Measurements from ENCODE around the gene GLYATL3. TPM values are rescaled to one million over a fixed set of nuclear protein-coding genes. Genes with fewer than 3 reads are reported as not detected.
"Not testable (repeated sequence)": the region's sequence is repeated elsewhere in the genome, so short reads cannot be mapped to it uniquely, and the experiment has no call there.

The GLYATL3 gene
- total RNA-seq, 1 donor from 2014 or later: not detected

GRCh38 chr6:49462599-49462926, 37.2 kb upstream of the GLYATL3 start:
- no peaks in the 10 kb centered on the region for H3K9me3 Mint-ChIP-seq
- no peaks in the 10 kb centered on the region for H3K27me3 Mint-ChIP-seq (ENCODE audit: low read depth)
- peak overlapping the region; percentile 99 for H3K4me3 Mint-ChIP-seq
- peaks cover 24% of the 10 kb centered on the region for H3K4me1 Mint-ChIP-seq
- no peak for TF ChIP-seq CTCF (IDR thresholded peaks at IDR 0.05; ENCODE audit: unreplicated experiment)
- DNase-seq (ENCODE audit: low spot score in 2 of 2, unreplicated experiment in 2 of 2): no peak
- peak overlapping the region; percentile 97 for H3K27ac Mint-ChIP-seq
- peaks cover 7% of the 10 kb centered on the region for H3K36me3 Mint-ChIP-seq

GRCh38 chr6:49462927-49463611, 36.7 kb upstream of the GLYATL3 start, which contains the start of the genes CENPQ and MMUT:
TSS of gene CENPQ (plus strand) at chr6:49463370. CDS start at chr6:49470177, 6,807 bp downstream.
TSS of gene MMUT (minus strand) at chr6:49463253. CDS start at chr6:49459466, 3,787 bp downstream.
- H3K4me1 Mint-ChIP-seq: peaks cover 24% of the 10 kb centered on the region
- no peaks in the 10 kb centered on the region for H3K9me3 Mint-ChIP-seq
- no peak for TF ChIP-seq CTCF (IDR thresholded peaks at IDR 0.05; ENCODE audit: unreplicated experiment)
- H3K27ac Mint-ChIP-seq: peak within 1 kb of the TSS; percentile 97
- DNase-seq (ENCODE audit: low spot score in 2 of 2, unreplicated experiment in 2 of 2): peak; percentile 82 to 89
- H3K27me3 Mint-ChIP-seq (ENCODE audit: low read depth): no peaks in the 10 kb centered on the region
- H3K36me3 Mint-ChIP-seq: peaks cover 7% of the 10 kb centered on the region
- peak within 1 kb of the TSS; percentile 99 for H3K4me3 Mint-ChIP-seq

GRCh38 chr6:49463612-49463967, 36.1 kb upstream of the GLYATL3 start:
- no peaks in the 10 kb centered on the region for H3K9me3 Mint-ChIP-seq
- TF ChIP-seq CTCF (IDR thresholded peaks at IDR 0.05; ENCODE audit: unreplicated experiment): no peak
- peak overlapping the region; percentile 97 for H3K27ac Mint-ChIP-seq
- H3K4me3 Mint-ChIP-seq: peak overlapping the region; percentile 99
- H3K4me1 Mint-ChIP-seq: peaks cover 24% of the 10 kb centered on the region
- no peak for DNase-seq (ENCODE audit: low spot score in 2 of 2, unreplicated experiment in 2 of 2)
- peaks cover 7% of the 10 kb centered on the region for H3K36me3 Mint-ChIP-seq
- no peaks in the 10 kb centered on the region for H3K27me3 Mint-ChIP-seq (ENCODE audit: low read depth)

GRCh38 chr6:49464691-49465090, 35.0 kb upstream of the GLYATL3 start:
- Mint-ChIP-seq H3K9me3 (no peaks in the 10 kb centered on the region), H3K36me3 (no peaks in the 10 kb centered on the region), H3K4me3 (peak overlapping the region; percentile 99), H3K4me1 (peaks cover 24% of the 10 kb centered on the region), H3K27ac (no peak overlapping the region), H3K27me3 (ENCODE audit: low read depth) (no peaks in the 10 kb centered on the region)
- DNase-seq (ENCODE audit: low spot score in 2 of 2, unreplicated experiment in 2 of 2): no peak
- no peak for TF ChIP-seq CTCF (IDR thresholded peaks at IDR 0.05; ENCODE audit: unreplicated experiment)

GRCh38 chr6:49468042-49468441, 31.7 kb upstream of the GLYATL3 start:
- Mint-ChIP-seq H3K27ac (no peak overlapping the region), H3K27me3 (ENCODE audit: low read depth) (no peaks in the 10 kb centered on the region), H3K4me1 (peaks cover 9% of the 10 kb centered on the region), H3K36me3 (peaks cover 3% of the 10 kb centered on the region), H3K4me3 (no peak overlapping the region), H3K9me3 (no peaks in the 10 kb centered on the region)
- no peak for TF ChIP-seq CTCF (IDR thresholded peaks at IDR 0.05; ENCODE audit: unreplicated experiment)
- DNase-seq (ENCODE audit: low spot score in 2 of 2, unreplicated experiment in 2 of 2): no peak

GRCh38 chr6:49476564-49476963, 23.2 kb upstream of the GLYATL3 start:
- not testable (repeated sequence) for H3K27ac Mint-ChIP-seq; H3K27me3 Mint-ChIP-seq (ENCODE audit: low read depth); H3K9me3 Mint-ChIP-seq; DNase-seq (ENCODE audit: low spot score in 2 of 2, unreplicated experiment in 2 of 2); H3K4me3 Mint-ChIP-seq; H3K4me1 Mint-ChIP-seq
- peaks cover 44% of the 10 kb centered on the region for H3K36me3 Mint-ChIP-seq
